PFSK-1 (cell line): ENCODE data around the gene CDC26.

Source experiments
- FOXP2 ChIP-seq: optimal IDR thresholded peaks from 2 replicates; pipeline ENCODE3; 2011; ENCODE audit warnings: borderline replicate concordance, control low read depth, inconsistent platforms; ENCODE audit not compliant: insufficient read depth; ENCODE audit errors: extremely low read length, extremely low read depth
- POLR2AphosphoS5 ChIP-seq: IDR thresholded peaks from 2 replicates; pipeline ENCODE4 v1.6.1; 2012; ENCODE audit warnings: low read depth, mild to moderate bottlenecking, control low read depth, low read length, moderate library complexity
- SIN3A ChIP-seq: IDR thresholded peaks from 2 replicates; pipeline ENCODE4 v1.6.1; 2012; ENCODE audit warnings: mild to moderate bottlenecking, low read length, moderate library complexity, borderline replicate concordance; ENCODE audit not compliant: insufficient read depth
- TAF1 ChIP-seq: IDR thresholded peaks from 2 replicates; pipeline ENCODE4 v1.6.1; 2012; ENCODE audit warnings: low read length, control low read depth, borderline replicate concordance; ENCODE audit not compliant: insufficient read depth
- TF ChIP-seq, protein P1 (sequence below), 2 experiments: IDR thresholded peaks; 2 replicates each; pipeline versions ENCODE4 v1.6.1 to v1.8.0; 2011 to 2012; ENCODE audit warnings: low read depth in 2 of 2, low read length in 2 of 2, control low read depth in 1 of 2, inconsistent platforms in 1 of 2, mild to moderate bottlenecking in 1 of 2, moderate library complexity in 1 of 2; ENCODE audit not compliant: insufficient read depth in 1 of 2

CDC26 gene

DNA sequence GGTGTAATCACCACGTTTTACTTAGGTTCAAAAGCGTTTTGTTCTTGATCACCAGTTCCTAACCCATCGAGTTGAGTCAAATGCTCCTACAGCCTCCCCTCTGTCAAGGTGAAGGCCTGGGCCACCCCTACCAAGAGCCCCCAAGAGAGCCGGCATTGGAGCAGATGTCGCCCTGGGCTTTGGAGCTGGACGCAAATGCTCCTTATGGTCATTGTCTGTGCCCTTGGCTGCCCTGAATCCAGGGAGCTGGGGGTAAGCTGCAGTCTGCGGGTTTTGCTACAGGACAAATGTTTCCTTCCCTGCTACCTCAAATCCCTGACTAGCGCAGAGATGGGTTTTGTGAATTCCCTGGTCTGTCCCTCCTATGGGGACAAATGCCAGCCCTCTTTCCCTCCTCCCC is 22.9 kb upstream of the CDC26 start:
- no peak for TF ChIP-seq POLR2AphosphoS5
- TF ChIP-seq SIN3A, result no peak
- TF ChIP-seq, protein P1, sequence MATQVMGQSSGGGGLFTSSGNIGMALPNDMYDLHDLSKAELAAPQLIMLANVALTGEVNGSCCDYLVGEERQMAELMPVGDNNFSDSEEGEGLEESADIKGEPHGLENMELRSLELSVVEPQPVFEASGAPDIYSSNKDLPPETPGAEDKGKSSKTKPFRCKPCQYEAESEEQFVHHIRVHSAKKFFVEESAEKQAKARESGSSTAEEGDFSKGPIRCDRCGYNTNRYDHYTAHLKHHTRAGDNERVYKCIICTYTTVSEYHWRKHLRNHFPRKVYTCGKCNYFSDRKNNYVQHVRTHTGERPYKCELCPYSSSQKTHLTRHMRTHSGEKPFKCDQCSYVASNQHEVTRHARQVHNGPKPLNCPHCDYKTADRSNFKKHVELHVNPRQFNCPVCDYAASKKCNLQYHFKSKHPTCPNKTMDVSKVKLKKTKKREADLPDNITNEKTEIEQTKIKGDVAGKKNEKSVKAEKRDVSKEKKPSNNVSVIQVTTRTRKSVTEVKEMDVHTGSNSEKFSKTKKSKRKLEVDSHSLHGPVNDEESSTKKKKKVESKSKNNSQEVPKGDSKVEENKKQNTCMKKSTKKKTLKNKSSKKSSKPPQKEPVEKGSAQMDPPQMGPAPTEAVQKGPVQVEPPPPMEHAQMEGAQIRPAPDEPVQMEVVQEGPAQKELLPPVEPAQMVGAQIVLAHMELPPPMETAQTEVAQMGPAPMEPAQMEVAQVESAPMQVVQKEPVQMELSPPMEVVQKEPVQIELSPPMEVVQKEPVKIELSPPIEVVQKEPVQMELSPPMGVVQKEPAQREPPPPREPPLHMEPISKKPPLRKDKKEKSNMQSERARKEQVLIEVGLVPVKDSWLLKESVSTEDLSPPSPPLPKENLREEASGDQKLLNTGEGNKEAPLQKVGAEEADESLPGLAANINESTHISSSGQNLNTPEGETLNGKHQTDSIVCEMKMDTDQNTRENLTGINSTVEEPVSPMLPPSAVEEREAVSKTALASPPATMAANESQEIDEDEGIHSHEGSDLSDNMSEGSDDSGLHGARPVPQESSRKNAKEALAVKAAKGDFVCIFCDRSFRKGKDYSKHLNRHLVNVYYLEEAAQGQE (IDR thresholded peaks at IDR 0.05; ENCODE audit: insufficient read depth in 1 of 2, low read depth in 2 of 2, low read length in 2 of 2), result no peak
- no peak for TF ChIP-seq FOXP2
- TF ChIP-seq TAF1, result no peak

DNA sequence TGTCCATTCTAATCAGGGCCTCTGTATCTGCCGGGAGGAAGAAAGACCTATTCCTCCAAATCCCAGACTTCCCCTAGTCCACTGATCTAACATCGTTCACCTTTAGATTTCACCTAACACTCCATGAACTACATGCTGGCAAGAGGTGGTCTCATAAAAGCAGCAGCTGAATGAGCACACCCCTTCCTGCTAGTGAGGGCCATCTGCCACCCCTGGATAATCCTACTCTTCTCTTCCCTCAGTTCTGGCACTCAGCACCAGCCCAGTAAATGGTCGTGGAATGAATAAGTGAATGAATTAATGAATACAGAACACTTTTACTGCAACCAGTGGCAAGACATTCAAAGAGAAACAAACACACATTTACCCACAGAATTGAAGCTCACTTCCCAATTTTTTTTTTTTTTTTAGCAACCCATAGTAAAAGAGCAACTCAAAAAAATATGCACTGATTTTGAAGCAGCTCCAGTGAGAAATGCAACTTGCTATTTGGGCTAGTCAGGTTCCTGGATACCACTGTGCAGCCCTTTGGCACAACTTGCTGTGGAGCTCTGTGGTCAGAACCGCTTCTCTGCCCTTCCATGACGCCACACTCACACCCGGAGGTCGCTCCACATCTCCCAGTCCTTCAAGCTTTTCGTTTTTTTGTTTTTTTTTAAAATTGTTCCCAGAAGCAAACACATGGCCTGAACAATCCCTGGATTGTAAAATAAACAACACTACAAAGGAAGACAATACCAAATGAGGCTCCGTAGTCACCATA is 21.6 kb upstream of the CDC26 start:
- TF ChIP-seq, protein P1 (IDR thresholded peaks at IDR 0.05; ENCODE audit: insufficient read depth in 1 of 2, low read depth in 2 of 2, low read length in 2 of 2), result no peak
- TF ChIP-seq POLR2AphosphoS5, result no peak
- TF ChIP-seq TAF1, result no peak
- no peak for TF ChIP-seq FOXP2
- no peak for TF ChIP-seq SIN3A

DNA sequence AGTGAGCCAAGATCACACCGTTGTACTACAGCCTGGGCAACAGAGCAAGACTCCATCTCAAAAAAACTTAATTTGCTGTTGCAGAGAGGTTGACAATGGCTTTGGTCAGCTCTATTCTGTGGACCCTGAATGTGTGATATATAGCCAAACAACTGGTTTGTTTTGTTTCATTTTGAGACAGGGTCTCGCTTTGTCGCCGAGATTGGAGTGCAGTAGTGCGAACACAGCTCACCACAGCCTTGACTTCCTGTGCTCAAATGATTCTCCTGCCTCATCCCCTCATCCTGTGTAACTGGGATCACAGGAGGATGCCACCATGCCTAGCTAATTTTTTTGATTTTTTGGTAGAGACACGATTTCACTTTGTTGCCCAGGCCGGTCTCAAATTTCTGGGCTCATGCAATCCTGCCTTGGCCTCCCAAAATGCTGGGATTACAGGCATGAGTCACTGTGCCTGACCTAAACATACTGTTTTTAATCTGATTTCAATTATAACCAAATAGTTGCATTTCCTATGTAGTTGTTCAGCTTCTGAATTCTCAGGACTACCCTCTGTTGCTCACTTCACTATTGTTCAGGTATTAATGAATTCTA is 18.0 kb upstream of the CDC26 start:
- TF ChIP-seq, protein P1 (IDR thresholded peaks at IDR 0.05; ENCODE audit: insufficient read depth in 1 of 2, low read depth in 2 of 2, low read length in 2 of 2), result no peak
- TF ChIP-seq TAF1, result no peak
- no peak for TF ChIP-seq SIN3A
- no peak for TF ChIP-seq POLR2AphosphoS5
- TF ChIP-seq FOXP2, result no peak

GRCh38 chr9:113290052-113290607 is 14.8 kb upstream of the CDC26 start:
- no peak for TF ChIP-seq SIN3A
- no peak for TF ChIP-seq TAF1
- TF ChIP-seq, protein P1 (IDR thresholded peaks at IDR 0.05; ENCODE audit: insufficient read depth in 1 of 2, low read depth in 2 of 2, low read length in 2 of 2), result no peak

DNA sequence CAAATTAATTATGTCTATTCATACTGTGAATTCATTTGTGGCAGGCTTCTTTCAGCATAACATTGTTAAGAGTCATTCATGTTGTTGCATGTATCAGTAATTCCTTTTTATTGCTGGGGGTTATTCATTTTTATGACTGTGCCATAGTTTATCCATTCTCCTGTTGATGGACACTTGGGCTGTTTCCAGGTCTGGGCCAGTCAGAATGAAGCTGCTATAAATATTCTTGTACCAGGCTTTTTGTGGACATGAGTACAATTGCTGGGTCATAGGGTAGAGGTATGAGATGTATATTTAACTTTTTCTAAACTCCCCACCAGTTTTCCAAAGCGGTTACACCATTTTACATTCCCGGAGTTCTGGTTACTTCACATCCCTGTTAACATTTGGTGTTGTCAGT is 13.7 kb upstream of the CDC26 start:
- no peak for TF ChIP-seq POLR2AphosphoS5
- no peak for TF ChIP-seq FOXP2
- TF ChIP-seq, protein P1 (IDR thresholded peaks at IDR 0.05; ENCODE audit: insufficient read depth in 1 of 2, low read depth in 2 of 2, low read length in 2 of 2), result no peak
- no peak for TF ChIP-seq SIN3A
- no peak for TF ChIP-seq TAF1
